Gastrocnemius medialis (tissue), 4 donors: ENCODE results near the gene OOSP1. TPM values are rescaled to one million over a fixed set of nuclear protein-coding genes. Genes with fewer than 3 reads are reported as not detected.

Experiments
- ATAC-seq, 2 donors: fragments of 150-250 bp; one replicate each; pipeline ENCODE4 v1.9.1; 2016
- DNase-seq, 2 donors: peaks; one replicate each; pipeline ENCODE4 v3.0.0-alpha.2; 2019
- H3K27ac ChIP-seq, 4 donors: fragments of 200-600 bp; sonication (generic); 1 replicate in 1 of 4; 2 replicates in 3 of 4; pipeline ENCODE4 v1.5.1; 2016 to 2018; ENCODE audit warnings: mild to moderate bottlenecking in 2 of 4, moderate library complexity in 1 of 4
- H3K27me3 ChIP-seq, 3 donors: fragments of 200-600 bp; sonication (generic) in 2 of 3; 1 replicate in 1 of 3; 2 replicates in 2 of 3; pipeline versions ENCODE4 v1.5.1 to v1.6.0; 2016 to 2019; ENCODE audit warnings: mild to moderate bottlenecking in 1 of 3, moderate library complexity in 1 of 3
- H3K36me3 ChIP-seq, 2 donors: fragments of 200-600 bp; sonication (generic) in 1 of 2; one replicate each; pipeline ENCODE4 v1.5.1; 2017 to 2018
- H3K4me1 ChIP-seq, 2 donors: fragments of 200-600 bp; sonication (generic) in 1 of 2; one replicate each; pipeline ENCODE4 v1.5.1; 2016 to 2017; ENCODE audit warnings: mild to moderate bottlenecking in 2 of 2
- H3K4me3 ChIP-seq, 4 donors: fragments of 200-600 bp; sonication (generic) in 3 of 4; 1 replicate in 1 of 4; 2 replicates in 3 of 4; pipeline ENCODE4 v1.5.1; 2016 to 2019; ENCODE audit warnings: mild to moderate bottlenecking in 2 of 4
- H3K9me3 ChIP-seq, 3 donors: fragments of 200-600 bp; sonication (generic) in 2 of 3; 1 replicate in 1 of 3; 2 replicates in 2 of 3; pipeline ENCODE4 v1.5.1; 2016 to 2019
- POLR2A ChIP-seq, 2 donors: fragments of 450-650 bp; IDR thresholded peaks; one replicate each; pipeline ENCODE4 v1.6.1; 2017; ENCODE audit warnings: antibody characterized with exemption in 2 of 2, mild to moderate bottlenecking in 2 of 2, moderate library complexity in 2 of 2
- in situ Hi-C, 4 donors: fragments of 200-750 bp; cut with MboI; loops; one replicate each; pipeline versions ENCODE4 v1.15.0 to v1.8.0; 2017; ENCODE audit warnings: low sequenced_read_pairs in 4 of 4
- intact Hi-C: fragments of 100-400 bp; cut with DNase I; formaldehyde crosslinking; loops from one replicate; pipeline ENCODE4 v1.15.1; 2023; ENCODE audit warnings: low total_unique reads
- total RNA-seq, 4 donors: library from RNA; depleted of rRNA; stranded (reverse); fragments of >200 nt; gene quantifications; one replicate each; pipeline versions ENCODE4 v1.1.0 to v1.2.3, GENCODE V29; 2016
- TF ChIP-seq, protein P1 (sequence below), 5 experiments: fragments of 450-650 bp in 3 of 5; fragments of 200-600 bp in 2 of 5; sonication (generic) in 2 of 5; IDR thresholded peaks in 4 of 5; conservative IDR thresholded peaks in 1 of 5; 1 replicate in 4 of 5; 2 replicates in 1 of 5; pipeline ENCODE4 v1.5.1; 2016 to 2019; ENCODE audit warnings: antibody characterized with exemption in 5 of 5, mild to moderate bottlenecking in 3 of 5, moderate library complexity in 3 of 5

Gene OOSP1
- total RNA-seq, 4 donors from 2014 or later = not detected

DNA sequence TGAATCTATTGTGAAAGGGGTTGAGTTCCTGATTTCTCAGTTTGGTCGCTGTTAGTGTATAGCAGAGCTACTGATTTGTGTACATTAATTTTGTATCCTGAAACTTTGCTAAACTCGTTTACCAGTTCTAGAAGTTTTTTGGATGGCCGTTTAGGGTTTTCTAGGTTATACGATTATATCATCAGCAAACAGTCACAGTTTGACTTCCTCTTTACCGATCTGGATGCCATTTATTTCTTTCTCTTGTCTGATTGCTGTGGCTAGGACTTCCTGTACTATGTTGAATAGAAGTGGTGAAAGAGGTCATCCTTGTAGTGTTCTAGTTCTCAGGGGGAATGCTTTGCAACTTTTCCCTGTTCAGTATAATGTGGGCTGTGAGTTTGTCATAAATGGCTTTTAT is 54.2 kb downstream of the OOSP1 start:
- no peaks in the 10 kb centered on the region for H3K27me3 ChIP-seq
- TF ChIP-seq POLR2A (IDR thresholded peaks at IDR 0.05) = no peak
- TF ChIP-seq, protein P1, sequence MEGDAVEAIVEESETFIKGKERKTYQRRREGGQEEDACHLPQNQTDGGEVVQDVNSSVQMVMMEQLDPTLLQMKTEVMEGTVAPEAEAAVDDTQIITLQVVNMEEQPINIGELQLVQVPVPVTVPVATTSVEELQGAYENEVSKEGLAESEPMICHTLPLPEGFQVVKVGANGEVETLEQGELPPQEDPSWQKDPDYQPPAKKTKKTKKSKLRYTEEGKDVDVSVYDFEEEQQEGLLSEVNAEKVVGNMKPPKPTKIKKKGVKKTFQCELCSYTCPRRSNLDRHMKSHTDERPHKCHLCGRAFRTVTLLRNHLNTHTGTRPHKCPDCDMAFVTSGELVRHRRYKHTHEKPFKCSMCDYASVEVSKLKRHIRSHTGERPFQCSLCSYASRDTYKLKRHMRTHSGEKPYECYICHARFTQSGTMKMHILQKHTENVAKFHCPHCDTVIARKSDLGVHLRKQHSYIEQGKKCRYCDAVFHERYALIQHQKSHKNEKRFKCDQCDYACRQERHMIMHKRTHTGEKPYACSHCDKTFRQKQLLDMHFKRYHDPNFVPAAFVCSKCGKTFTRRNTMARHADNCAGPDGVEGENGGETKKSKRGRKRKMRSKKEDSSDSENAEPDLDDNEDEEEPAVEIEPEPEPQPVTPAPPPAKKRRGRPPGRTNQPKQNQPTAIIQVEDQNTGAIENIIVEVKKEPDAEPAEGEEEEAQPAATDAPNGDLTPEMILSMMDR (IDR thresholded peaks at IDR 0.05 in 4 of 5, conservative IDR thresholded peaks at IDR 0.05 in 1 of 5) = no peak
- H3K36me3 ChIP-seq = no peaks in the 10 kb centered on the region
- ATAC-seq (no peak), DNase-seq (no peak)
- intact Hi-C loops = no loop called here
- in situ Hi-C loops = no loop called here
- H3K4me3 ChIP-seq = no peak overlapping the region
- no peaks in the 10 kb centered on the region for H3K9me3 ChIP-seq
- H3K27ac ChIP-seq = no peak overlapping the region
- H3K4me1 ChIP-seq = no peaks in the 10 kb centered on the region

DNA sequence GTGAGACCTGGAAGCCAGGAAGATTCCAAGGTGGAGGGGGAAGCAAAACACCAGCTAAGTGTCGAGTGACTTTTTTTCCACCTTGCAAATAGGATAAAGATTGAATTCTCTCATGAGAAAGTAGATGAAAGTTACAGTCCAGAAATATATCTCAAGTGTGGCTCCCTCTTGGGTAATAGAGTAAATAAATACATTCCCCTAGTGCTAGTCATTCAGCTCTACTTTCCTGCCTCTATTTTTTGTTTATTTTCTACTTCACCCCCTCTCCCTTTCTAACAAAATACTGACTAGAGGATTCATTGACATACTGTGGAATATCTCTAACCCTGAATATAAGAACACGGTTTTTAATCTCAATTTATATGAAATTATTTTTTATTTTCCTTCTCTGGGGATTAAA is 59.6 kb downstream of the OOSP1 start:
- no peak for ATAC-seq
- no peaks in the 10 kb centered on the region for H3K36me3 ChIP-seq
- TF ChIP-seq POLR2A (IDR thresholded peaks at IDR 0.05) = no peak
- TF ChIP-seq, protein P1 (IDR thresholded peaks at IDR 0.05 in 4 of 5, conservative IDR thresholded peaks at IDR 0.05 in 1 of 5) = no peak
- H3K27me3 ChIP-seq = no peaks in the 10 kb centered on the region
- no peak overlapping the region for H3K27ac ChIP-seq
- H3K4me1 ChIP-seq = no peaks in the 10 kb centered on the region
- no peak overlapping the region for H3K4me3 ChIP-seq
- in situ Hi-C loops (no loop called here), intact Hi-C loops (no loop called here)
- H3K9me3 ChIP-seq = no peaks in the 10 kb centered on the region
- no peak for DNase-seq

GRCh38 chr11:59999691-60000090 is 61.5 kb downstream of the OOSP1 start:
- no peak overlapping the region for H3K4me3 ChIP-seq
- intact Hi-C loops = no loop called here
- no peaks in the 10 kb centered on the region for H3K4me1 ChIP-seq
- DNase-seq (no peak), ATAC-seq (no peak)
- H3K9me3 ChIP-seq = no peaks in the 10 kb centered on the region
- H3K27me3 ChIP-seq = no peaks in the 10 kb centered on the region
- in situ Hi-C loops = no loop called here
- H3K27ac ChIP-seq = no peak overlapping the region
- TF ChIP-seq, protein P1 (IDR thresholded peaks at IDR 0.05 in 4 of 5, conservative IDR thresholded peaks at IDR 0.05 in 1 of 5) = no peak
- TF ChIP-seq POLR2A (IDR thresholded peaks at IDR 0.05) = no peak
- no peaks in the 10 kb centered on the region for H3K36me3 ChIP-seq

GRCh38 chr11:60003729-60004128 is 65.5 kb downstream of the OOSP1 start:
- Histone ChIP-seq H3K27me3 (no peaks in the 10 kb centered on the region), H3K36me3 (no peaks in the 10 kb centered on the region), H3K9me3 (no peaks in the 10 kb centered on the region), H3K4me3 (no peak overlapping the region), H3K4me1 (no peaks in the 10 kb centered on the region), H3K27ac (no peak overlapping the region)
- intact Hi-C loops (no loop called here), in situ Hi-C loops (no loop called here)
- DNase-seq = no peak
- ATAC-seq = no peak
- TF ChIP-seq, protein P1 (IDR thresholded peaks at IDR 0.05 in 4 of 5, conservative IDR thresholded peaks at IDR 0.05 in 1 of 5) = no peak
- no peak for TF ChIP-seq POLR2A (IDR thresholded peaks at IDR 0.05)

- H3K9me3 ChIP-seq = no peaks in the 10 kb centered on the region
- no peak overlapping the region for H3K27ac ChIP-seq
- TF ChIP-seq POLR2A (IDR thresholded peaks at IDR 0.05) = no peak
- TF ChIP-seq, protein P1 (IDR thresholded peaks at IDR 0.05 in 4 of 5, conservative IDR thresholded peaks at IDR 0.05 in 1 of 5) = no peak
- intact Hi-C loops = no loop called here
- H3K36me3 ChIP-seq = no peaks in the 10 kb centered on the region
- no peaks in the 10 kb centered on the region for H3K4me1 ChIP-seq
- no peak overlapping the region for H3K4me3 ChIP-seq
- no peaks in the 10 kb centered on the region for H3K27me3 ChIP-seq
- in situ Hi-C loops = no loop called here
- ATAC-seq (no peak), DNase-seq (no peak)
Measured at GRCh38 chr11:60005360-60005759, 67.1 kb downstream of the OOSP1 start.
